Ishikawa (cell line): ENCODE data around the gene PCSK7.

Experiments used
- CEBPB ChIP-seq: IDR thresholded peaks from 2 replicates; pipeline ENCODE4 v1.6.1; 2012
- CREB1 ChIP-seq: IDR thresholded peaks from 2 replicates; pipeline ENCODE4 v1.6.1; 2012; ENCODE audit warnings: low read depth
- EGR1 ChIP-seq: IDR thresholded peaks from 2 replicates; pipeline ENCODE4 v1.6.1; 2012
- EP300 ChIP-seq: IDR thresholded peaks from 2 replicates; pipeline ENCODE4 v1.6.1; 2012; ENCODE audit warnings: borderline replicate concordance
- FOXM1 ChIP-seq: IDR thresholded peaks from 2 replicates; pipeline ENCODE4 v1.6.1; 2012; ENCODE audit warnings: low read depth, borderline replicate concordance
- NFIC ChIP-seq: IDR thresholded peaks from 2 replicates; pipeline ENCODE4 v1.6.1; 2012
- RAD21 ChIP-seq: IDR thresholded peaks from 2 replicates; pipeline ENCODE4 v1.6.1; 2012; ENCODE audit warnings: low read depth
- TAF1 ChIP-seq: IDR thresholded peaks from 2 replicates; pipeline ENCODE4 v1.6.1; 2012; ENCODE audit warnings: low read depth, mild to moderate bottlenecking
- TCF12 ChIP-seq: IDR thresholded peaks from 2 replicates; pipeline ENCODE4 v1.6.1; 2012; ENCODE audit warnings: low read depth
- TEAD4 ChIP-seq: IDR thresholded peaks from 2 replicates; pipeline ENCODE4 v1.6.1; 2012
- YY1 ChIP-seq: IDR thresholded peaks from 2 replicates; pipeline ENCODE4 v1.6.1; 2012; ENCODE audit warnings: low read depth
- ZBTB7A ChIP-seq: IDR thresholded peaks from 2 replicates; pipeline ENCODE4 v1.6.1; 2012; ENCODE audit warnings: low read depth
- TF ChIP-seq, protein P1 (sequence below): IDR thresholded peaks from 2 replicates; pipeline ENCODE4 v1.6.1; 2012
- TF ChIP-seq, protein P2 (sequence below): IDR thresholded peaks from 2 replicates; pipeline ENCODE4 v1.6.1; 2012
- TF ChIP-seq, protein P3 (sequence below): IDR thresholded peaks from 2 replicates; pipeline ENCODE4 v1.6.1; 2012; ENCODE audit warnings: low read depth, mild to moderate bottlenecking

Gene PCSK7

DNA sequence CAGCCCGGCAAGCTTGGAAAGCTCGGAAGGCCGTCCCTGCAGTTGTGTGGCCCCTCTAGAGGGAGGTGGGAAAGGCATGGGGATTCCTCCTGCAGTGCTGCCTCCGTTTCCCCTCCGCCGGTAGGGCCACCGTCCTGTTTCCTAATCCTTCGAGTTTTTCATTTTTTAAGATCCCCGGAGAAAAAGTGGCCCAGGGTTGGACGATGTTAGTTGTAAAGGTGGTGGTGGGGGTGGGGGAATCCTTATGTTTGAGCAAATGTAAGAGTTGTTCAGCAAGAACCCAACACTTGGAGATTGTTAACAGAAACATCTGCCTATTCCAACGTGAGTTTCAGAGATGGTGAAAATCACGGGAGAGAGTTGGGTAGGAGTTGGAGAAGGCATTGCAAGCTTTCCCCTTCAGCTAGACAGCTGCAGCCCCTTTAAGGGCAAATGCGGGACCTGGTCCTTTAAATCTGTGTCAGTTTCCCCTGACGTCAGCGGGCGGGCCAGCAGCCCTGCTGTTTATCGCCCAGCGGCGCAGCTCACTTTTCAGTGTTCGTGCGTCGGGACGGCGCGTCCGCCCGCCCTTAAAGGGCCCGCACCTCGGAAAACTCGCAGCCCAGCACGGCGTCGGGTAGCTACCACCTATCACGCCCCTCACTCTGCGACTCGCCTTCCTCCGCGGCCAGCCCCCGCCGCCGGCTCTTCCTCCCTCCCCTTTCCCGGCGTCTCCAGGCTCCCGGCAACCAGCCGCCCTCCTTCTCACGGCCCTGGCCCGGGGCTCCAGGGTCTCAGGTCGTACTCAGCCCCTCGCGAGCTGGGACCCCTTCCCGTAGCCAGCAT is 53.5 kb downstream of the PCSK7 start, which contains the start of gene SIDT2:
Gene SIDT2, plus strand, starts transcription at position 534 of the 825 bp plus-strand sequence. CDS start 521 bp downstream, outside the sequence.
- TF ChIP-seq CREB1 (peak; percentile 74), NFIC (no peak), TCF12 (no peak), YY1 (peak; percentile 37; the same call in 1 of the 2 replicates), ZBTB7A (peak; percentile 80; the same call in 1 of the 2 replicates), FOXM1 (no peak; the same call in 1 of the 2 replicates), EP300 (peak; percentile 37; the same call in 1 of the 2 replicates), TEAD4 (no peak; the same call in 1 of the 2 replicates), CEBPB (no peak), EGR1 (peak; percentile 14; the same call in 1 of the 2 replicates), RAD21 (no peak), TAF1 (peak; percentile 51; the same call in 1 of the 2 replicates)
- TF ChIP-seq, protein P1, sequence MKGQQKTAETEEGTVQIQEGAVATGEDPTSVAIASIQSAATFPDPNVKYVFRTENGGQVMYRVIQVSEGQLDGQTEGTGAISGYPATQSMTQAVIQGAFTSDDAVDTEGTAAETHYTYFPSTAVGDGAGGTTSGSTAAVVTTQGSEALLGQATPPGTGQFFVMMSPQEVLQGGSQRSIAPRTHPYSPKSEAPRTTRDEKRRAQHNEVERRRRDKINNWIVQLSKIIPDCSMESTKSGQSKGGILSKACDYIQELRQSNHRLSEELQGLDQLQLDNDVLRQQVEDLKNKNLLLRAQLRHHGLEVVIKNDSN, result no peak
- TF ChIP-seq, protein P2, sequence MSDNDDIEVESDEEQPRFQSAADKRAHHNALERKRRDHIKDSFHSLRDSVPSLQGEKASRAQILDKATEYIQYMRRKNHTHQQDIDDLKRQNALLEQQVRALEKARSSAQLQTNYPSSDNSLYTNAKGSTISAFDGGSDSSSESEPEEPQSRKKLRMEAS, result peak; percentile 98
- TF ChIP-seq, protein P3, sequence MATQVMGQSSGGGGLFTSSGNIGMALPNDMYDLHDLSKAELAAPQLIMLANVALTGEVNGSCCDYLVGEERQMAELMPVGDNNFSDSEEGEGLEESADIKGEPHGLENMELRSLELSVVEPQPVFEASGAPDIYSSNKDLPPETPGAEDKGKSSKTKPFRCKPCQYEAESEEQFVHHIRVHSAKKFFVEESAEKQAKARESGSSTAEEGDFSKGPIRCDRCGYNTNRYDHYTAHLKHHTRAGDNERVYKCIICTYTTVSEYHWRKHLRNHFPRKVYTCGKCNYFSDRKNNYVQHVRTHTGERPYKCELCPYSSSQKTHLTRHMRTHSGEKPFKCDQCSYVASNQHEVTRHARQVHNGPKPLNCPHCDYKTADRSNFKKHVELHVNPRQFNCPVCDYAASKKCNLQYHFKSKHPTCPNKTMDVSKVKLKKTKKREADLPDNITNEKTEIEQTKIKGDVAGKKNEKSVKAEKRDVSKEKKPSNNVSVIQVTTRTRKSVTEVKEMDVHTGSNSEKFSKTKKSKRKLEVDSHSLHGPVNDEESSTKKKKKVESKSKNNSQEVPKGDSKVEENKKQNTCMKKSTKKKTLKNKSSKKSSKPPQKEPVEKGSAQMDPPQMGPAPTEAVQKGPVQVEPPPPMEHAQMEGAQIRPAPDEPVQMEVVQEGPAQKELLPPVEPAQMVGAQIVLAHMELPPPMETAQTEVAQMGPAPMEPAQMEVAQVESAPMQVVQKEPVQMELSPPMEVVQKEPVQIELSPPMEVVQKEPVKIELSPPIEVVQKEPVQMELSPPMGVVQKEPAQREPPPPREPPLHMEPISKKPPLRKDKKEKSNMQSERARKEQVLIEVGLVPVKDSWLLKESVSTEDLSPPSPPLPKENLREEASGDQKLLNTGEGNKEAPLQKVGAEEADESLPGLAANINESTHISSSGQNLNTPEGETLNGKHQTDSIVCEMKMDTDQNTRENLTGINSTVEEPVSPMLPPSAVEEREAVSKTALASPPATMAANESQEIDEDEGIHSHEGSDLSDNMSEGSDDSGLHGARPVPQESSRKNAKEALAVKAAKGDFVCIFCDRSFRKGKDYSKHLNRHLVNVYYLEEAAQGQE, result no peak

DNA sequence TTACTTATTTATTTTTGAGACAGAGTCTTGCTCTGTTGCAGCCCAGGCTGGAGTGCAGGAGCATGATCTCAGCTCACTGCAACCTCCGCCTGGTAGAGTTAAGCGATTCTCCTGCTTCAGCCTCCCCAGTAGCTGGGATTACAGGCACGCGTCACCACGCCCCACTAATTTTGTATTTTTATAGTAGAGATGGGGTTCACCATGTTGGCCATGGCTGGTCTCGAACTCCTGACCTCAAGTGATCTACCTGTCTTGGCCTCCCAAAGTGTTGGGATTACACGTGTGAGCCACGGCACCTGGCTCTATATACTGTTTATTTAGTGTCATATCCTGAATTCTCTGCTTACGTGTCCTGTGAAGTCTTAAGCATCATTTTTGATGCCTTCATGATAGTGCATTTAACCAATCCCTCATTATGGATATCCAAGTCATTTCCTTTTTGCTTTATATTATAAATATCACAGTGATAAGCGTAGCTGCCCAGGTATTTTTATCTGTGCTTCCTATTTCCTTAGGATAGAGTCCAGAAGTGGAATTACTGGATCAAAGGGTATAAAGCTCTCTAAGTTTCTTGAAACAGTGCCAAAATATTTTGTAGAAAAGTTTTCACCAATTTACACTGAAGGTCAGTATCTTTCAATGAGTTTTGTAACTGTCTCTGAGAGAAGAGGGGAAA is 54.2 kb downstream of the PCSK7 start:
- TF ChIP-seq YY1 (no peak), TAF1 (no peak), RAD21 (no peak), CREB1 (no peak), NFIC (no peak), EGR1 (no peak), TCF12 (no peak), ZBTB7A (no peak)
- TF ChIP-seq, protein P2, result no peak
- TF ChIP-seq, protein P3, result no peak
- TF ChIP-seq, protein P1, result no peak

DNA sequence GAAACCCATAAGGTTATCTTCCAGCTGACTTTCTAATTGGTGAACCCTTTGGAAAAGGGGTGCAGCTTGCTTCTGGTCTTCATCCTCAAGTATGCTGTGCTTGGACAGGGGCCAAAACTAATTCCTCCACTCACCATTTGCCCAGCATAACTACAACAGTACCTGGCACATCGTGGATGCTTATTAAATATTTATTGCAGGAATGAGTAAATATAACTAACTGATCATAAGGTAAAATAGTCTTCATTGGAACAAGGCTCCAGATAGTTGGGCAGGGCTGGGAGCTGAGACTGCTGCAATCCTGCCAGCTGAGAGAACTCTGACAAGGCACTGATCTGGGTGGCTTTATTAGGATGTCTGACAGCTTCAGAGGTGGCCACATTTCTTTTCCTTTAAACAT is 55.7 kb downstream of the PCSK7 start:
- TF ChIP-seq EP300 (no peak), ZBTB7A (no peak), NFIC (no peak), CEBPB (no peak), RAD21 (no peak), YY1 (no peak), EGR1 (no peak), CREB1 (no peak), FOXM1 (no peak)
- TF ChIP-seq, protein P3, result no peak
- TF ChIP-seq, protein P1, result no peak
- TF ChIP-seq, protein P2, result no peak
